CD4-positive, alpha-beta T cell treated with Interleukin-17A for 4 hours (primary cell): ENCODE data around the gene IP6K2.

Source experiments
- DNase-seq: peaks from one replicate; pipeline ENCODE4 v3.0.0-alpha.2; 2020; ENCODE audit warnings: mixed read lengths

Gene IP6K2

DNA sequence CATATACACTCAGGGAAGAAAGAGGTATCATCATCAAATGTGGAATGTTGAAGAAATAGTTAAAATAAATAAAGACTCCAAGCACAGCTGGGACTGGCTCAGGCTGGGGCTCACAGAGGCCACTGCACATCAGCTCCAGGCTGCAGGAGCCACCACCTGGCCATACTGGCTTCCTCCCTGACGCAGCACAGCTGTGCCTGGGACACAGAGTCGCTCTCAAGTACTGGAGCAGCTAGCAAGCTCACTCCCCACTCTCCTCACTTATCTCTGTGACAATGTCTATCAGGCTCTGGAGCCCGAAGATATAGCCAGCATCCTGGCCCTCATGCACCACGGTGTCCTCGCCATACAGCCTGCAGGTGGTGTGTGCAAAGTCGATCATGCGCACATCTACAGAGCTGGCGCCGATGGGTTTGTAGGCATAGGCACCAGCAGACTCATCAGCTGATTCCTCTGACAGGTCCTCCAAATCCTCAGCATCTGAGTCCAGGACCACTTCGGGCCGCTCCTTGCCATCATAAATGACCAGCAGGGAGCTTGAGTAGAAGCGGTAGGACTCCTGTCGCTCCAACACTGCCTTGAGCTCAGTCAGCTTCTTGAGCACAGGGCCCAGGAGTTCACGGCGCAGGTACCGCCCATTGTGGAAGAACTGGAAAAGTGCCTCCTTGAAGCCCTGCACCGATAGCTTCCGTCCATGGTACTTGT, 28.8 kb downstream of the IP6K2 start:
- DNase-seq = no peak

DNA sequence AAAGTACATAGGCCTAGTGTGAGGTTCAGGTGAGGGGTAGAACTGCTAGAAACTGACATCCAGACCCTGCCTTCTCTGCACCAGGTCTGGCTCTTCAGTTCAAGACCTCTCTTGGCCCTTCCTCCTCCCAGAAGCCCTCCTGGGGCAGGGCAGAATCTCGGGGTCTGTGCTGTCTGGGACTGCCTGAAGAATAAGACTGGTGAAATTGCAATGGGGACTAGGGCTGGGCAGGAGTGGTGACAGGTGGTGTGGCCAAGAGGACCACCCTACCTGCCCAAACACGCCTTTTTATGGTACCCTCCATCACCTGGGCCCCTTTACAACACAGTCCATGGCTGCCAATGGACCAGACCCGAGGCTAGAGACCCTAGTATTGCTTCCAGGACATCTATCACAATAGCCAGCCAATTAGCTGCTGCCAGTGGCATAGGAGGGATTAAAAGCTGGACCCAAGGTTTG, 29.8 kb downstream of the IP6K2 start:
- DNase-seq = no peak

DNA sequence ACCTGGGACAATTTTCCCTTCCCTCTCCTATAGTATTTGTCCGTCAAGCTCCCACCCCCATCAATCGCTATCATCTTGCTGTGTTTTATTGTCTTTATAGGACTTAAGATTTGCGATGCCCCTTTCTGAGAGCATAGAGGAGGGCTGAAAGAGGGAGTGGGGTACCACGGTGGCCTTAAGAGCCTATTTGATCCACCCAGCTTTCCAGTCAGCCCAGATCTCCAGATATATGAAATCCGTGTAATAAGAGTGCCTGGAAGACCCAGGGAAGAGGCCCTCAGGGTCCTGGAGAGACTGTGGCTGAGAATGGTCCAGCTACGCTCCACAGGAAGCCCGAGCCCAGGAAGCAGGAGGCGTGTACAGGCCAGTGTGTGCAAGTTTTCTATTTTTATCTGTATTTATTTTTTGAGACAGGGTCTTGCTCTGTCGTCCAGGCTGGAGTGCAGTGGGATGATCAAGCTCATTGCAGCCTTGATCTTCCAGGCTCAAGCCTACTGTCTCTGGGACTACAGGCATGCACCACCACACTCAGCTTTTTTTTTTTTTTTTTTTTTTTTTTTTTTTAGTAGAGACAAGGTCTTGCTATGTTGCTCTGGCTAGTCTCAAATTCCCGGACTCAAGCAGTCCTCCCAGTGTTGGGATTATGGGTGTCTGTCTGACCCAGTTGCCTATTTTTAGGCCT, 30.3 kb downstream of the IP6K2 start:
- DNase-seq = no peak

DNA sequence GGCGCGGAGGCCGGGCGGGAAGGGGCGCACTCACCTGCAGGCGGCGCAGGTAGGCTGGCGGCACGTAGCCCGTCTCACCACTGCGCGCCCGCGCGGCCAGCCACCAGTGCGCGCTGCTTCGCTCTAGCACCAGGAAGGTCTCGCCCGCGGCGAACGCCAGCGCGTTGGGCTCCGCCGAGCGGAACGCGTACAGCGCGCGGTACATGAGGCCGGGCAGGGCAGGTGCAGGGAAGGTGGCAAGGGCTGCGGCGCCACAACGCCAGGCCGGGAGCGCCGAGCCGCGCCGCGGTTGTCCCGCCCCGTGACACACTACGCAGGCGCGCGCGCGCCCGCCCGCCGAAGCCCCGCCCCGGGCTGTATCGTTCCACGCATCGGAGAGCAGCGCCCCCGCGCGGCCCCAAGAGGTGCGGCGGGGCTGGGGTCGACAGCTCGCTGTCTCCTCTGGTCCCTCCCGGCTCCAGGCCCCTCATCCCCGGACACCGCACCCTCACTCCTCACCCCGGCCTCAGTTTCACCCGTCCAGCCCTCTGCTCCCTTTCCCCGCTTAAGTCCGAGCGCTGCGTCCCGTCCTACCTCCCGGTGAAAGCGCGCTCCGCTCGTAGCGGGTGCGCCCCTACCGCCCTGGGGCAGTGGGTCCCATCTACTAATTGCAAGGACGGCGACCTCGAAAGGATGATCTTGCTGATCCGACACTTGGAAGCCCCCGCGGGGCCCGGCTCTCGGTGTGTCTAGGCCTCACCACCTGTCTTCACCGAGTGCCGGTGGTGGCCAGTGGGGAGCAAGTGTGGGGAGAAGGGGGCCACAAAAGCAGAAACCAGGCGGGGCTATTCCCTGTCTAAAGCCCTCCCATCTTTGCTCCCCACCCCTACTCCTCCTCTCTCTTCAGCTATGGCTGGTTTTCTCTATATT, 31.2 kb downstream of the IP6K2 start, which contains the start of gene NCKIPSD:
Gene NCKIPSD, minus strand, starts transcription at position 313 of the 909 bp plus-strand sequence. Its CDS starts 108 bp downstream, at position 205.
- peak; percentile 96 for DNase-seq

DNA sequence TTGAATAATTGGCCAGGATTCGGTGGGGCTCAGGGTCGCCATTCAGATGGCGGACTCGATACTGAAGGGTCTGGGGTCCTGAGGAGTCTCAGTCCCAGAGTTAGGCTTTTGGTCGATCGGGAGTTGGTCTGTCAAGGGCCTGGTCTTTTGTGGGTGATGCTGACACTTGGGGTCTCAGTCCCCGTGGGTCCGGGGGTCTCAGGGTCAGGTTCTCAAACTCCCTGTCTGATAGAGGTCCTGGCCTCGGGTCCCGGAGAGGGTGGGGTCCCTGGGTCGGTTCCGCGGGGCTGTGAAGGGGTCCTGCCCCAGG, 31.8 kb downstream of the IP6K2 start:
- DNase-seq = no peak

DNA sequence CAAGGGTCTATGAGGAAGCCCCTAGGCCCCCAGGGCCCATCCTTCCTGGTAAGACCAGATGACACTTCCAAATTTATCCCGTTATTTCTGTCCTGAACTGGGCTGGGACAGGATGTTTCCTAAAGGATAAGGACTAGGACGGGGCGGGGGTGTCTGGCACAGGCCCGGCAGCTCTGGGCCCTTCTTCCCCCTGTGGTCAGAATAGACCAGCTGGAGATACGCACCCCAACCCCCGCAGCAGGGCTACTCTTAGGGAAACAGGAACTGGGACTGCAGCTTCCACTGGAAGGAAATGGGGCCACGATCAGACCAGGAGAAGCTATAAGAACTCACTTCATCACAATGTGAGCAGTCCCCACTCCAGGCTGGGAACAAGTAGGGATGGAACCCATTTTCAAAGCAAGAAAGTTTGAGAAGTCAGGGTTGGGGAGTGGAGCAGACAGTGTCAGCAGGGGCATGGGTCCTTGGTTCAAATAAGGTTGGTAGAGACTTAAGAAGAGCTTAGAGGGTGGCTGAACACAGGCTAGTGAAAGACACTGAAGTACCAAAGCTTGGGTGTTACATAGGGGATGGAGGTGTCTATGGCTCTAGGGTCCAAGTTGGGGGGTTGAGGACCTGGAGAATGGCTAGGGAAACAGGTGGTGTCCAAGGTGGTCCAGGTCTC, 32.4 kb downstream of the IP6K2 start:
- DNase-seq = no peak

DNA sequence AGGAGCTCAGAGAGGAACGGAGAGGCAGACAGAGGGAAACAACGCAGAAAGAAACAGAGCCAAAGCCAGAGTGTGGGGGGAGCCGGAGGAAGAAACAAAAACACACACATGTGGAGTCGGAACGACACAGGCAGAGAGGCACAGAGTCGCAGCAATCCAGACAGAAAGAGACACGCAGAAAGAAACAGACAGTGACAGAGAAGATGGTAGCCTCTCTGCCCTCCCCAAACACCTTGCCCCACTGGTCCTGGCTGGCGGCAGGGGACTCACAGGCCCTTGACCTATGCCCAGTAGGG, 33.0 kb downstream of the IP6K2 start:
- DNase-seq = no peak

DNA sequence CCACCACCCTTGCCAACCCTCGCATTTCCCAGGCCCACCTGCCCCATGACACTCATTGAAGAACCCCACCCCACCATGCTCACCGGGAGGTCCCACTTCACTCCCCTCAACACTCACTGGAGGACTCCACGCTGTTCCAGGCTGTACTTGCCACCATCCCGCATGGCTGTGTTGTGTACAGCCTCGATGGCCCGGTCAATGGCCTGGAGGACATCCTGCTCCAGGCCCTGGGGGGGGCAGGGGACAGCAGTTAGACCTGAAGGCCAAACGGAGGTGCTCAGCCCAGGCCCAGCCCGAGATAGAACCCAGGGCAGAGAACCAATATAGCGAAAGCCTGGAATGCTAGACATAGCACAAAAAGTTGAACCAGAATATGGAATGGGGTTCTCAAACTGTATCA, 34.2 kb downstream of the IP6K2 start:
- no peak for DNase-seq

DNA sequence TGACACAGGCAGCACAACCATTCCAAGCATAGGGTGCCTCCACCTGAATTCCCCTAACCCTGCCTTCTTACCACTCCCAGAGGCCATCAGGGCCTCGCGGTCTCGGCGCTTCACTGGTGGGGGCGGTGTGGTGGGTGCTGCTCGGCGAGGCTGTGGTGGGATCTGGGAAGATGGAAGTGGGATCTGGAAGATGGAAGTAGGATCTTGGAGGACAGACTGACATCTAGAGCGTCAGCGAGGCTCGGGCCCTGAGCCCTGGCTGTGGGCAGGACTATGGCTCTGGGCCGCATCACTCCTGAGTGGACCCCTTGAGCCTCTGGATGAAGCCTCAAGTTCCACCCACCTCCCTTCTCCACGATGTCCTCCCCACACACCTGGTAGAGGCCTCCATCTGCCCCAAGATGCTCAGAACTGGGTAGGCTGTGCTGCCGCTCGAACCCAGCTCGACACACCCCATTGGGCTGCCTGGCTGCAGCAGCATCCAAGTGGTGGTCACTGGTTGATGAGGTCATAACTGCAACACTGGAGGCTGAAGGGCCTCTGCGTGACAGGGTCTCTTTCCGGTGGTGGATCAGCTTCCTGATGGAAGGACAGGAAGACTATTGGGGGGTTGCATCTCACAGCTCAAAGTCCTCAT, 34.9 kb downstream of the IP6K2 start:
- DNase-seq = no peak

DNA sequence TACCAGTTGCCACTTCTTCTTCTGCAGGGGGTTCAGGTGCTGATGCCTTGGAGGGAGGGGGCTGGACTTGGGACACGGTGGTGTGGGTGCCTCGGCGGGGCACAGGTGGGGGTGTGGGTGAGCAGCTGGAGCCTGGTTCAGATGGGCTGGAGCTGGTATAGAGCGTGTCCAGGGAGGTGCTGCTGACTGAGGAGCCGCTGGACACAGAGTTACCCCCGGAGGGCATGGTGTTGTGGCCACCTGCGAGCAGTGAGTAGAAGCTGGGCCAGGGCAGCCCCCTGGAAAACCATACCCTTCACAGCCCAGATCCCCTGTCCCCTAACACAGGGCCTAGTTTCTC, 35.5 kb downstream of the IP6K2 start:
- DNase-seq = no peak

DNA sequence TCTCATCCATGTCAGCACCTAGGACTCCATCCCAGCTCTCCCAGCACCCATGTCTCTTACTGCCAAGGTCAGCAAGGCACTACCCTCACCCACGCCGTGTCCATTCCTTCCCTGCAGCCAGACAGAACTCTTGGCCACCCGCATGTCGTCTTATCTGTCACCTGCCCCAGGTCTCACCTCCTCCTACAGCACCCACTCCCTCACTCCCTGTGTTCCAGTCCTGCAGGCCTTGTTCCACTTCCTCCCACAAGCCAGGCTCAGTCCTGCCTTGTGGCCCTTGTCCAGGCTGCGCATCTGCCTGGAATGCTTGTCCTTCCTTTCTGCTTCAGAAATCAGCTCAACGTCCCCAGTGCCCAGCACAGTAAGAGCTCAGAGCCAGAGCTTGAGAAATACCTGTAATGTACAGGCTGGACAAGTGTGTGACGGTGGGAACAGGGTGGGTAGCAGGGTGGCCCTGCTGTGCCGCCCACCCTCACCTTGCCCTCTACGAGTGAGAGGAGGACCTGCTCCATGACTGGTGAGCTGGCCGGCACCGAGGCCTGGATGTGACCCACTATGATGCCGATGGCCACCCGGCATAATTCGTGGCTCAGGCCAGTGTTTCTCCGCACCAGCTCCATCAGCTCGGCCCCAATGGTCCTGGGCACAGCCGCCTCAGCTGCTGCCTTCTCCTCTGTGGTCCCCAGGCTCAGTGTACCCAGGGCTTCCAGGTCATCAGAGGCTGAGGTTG, 36.0 kb downstream of the IP6K2 start:
- no peak for DNase-seq

DNA sequence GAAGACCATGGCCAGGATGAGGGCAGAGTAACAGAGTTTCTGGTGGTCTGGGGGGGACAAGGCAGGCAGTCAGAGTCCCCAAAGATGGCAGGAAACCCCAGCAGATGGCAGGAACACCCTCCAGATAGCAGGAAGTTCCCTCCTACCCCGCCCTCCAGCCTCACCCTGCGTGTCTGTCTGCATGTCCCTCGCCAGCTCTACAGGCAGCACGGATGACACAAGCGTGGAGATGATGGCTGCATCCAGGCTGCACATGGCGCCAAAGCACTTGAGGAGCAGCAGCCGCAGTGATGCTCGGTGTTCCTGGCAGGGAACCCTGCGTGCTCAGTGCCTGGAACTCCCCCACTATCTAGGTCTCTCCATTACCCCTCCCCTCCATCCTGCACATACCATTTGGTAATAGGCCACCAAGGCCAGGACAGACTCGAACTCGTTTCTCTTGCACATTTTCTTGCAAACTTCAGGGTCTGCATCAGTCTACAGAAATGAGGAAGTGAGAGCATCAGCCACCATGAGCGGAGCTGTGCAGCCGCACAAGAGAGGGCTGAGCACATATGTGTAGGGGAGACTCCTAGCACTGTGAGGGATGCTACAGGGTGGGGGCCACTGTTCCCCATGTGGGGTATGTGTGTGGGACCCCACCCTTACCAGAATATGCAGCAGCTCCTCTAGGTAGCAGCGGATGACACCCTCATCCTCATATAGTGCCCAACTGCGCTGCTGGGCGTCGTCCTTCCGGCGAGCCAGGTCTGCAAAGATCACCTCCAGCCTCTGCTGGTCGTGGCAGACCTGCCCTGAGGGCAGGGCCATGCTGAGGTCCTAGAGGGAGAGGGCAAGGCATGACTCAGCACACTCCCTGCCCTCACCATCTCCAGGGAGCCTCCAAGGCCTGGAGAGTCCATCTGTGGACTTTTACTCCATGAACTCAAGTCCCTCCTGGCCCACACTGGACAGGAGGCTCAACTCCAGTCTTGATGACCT, 37.3 kb downstream of the IP6K2 start:
- no peak for DNase-seq

DNA sequence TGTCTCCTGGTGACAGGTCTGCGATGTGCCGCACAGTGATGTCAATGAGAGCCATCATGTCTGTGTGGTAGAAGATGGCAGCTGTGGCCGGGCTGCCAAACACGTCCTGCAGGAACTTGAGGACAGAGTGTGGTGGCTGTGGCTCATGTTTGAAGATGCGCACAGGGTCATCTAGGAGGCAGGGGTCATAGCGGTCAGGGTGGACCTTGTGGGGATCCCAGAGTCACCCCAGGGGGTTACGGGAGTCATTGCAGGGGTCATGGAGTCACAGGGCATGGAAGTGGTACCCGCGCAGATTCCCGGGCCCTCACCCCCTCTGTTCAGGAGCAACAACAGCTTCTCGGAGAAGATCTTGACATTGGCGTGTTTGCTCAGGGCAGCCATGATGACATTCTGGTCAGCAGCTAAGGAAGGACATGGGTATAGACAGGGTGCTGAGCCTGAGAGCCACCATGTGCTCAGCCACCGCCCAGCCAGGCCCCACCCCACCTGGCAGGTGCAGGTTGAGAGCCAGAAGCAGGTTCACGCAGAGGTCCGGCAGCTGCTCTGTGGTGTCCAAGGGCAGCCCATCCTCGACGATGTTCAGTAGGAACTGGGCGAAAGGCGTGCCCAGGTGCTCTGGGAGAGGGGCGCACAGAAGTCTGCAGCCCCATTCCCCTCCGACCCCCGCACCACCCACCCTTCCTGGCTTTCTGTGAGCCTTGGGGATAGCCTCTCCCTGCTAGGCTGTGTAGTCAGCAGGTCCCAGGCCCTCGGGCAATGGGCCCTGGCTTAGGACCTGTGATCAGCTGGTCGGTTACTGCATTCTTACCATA, 38.2 kb downstream of the IP6K2 start:
- DNase-seq = no peak

DNA sequence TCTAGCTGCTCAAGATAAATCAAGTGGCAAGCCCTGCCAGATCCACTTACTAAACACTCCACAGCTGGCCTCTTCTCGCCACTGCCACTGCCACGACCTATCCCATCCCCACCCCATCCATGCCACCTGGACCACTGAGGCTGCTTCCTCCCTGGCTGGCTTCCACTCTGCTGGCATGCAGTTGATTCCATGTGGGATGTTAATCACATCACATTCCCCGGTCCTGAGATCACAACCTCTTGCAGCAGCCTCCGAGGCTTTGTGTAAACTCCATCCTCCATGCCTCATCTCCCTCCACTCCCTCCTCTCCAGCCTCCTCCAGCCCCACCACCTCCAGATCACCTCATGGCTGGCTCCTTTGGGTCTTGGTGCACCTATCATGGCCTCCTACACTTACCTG, 39.0 kb downstream of the IP6K2 start:
- no peak for DNase-seq

DNA sequence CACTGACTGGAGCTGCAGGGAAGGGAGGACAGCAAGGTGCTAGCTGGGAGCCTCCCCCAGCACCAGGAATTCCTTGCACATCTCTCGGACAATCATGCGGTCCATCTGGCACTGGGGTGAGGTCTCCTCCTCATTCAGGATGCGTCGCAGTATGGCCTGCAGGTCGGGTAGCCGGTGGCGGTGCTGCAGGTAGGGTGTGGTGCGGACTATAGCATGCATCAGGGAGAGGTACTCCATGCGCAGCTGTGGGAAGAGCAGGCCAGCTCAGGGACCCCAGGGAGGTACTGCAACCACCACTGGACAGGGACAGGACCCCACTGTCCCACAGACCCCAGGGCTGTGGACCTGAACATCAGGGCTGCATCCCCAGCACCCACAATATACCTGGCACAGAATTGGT, 42.5 kb downstream of the IP6K2 start:
- no peak for DNase-seq

DNA sequence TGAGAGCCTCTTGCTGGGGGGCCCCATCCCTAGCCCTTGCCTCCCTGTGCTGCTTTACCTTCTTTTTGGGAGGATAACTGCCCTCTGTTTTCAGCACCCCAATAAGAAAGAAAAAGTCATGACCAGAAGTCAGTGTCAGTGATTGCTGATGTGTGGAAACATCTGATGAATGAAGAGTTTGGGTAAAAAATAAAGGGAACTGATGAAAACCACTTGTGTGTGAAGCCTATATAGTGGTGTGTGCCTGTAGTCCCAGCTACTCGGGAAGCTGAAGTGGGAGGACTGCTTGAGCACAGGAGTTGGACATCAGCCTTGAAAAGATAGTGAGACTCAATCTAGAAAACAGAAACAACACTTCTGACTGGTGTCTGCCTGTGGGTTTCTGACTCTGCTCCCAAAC, 44.5 kb downstream of the IP6K2 start:
- DNase-seq = no peak

DNA sequence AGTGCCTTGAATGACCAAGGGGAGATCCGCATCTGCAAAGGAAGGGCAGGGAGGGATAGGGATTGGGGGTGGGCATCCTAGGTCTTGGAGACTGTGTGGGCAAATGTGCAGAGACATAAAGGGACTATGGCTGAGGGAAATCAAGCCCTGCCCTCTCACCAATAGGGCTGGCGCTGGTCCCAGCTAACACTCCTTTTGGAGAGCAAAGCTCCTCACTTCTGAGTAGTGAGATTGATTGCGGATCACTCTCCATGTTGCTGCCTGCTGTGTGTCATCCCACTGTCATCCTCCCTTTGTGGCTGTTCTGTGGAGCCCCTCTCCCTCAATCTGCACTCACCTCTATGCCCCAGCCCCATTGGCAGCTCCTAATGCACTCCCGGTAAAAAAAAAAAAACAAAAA, 52.1 kb downstream of the IP6K2 start:
- DNase-seq = no peak

DNA sequence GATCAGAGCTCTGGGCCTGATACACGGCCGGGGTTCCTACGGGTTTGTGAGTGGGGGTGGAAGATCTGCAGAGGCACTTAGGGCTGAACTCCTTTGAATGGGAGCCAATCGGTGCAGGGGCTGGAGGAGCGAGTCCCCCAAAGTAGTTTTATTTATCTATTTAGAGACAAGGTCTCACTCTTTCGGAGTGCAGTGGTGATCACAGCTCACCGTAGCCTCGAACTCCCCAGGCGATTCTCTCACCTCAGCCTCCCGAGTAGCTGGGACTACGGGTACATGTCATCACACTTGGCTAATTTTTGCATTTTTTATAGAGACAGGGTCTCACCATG, 52.7 kb downstream of the IP6K2 start:
- DNase-seq = no peak

DNA sequence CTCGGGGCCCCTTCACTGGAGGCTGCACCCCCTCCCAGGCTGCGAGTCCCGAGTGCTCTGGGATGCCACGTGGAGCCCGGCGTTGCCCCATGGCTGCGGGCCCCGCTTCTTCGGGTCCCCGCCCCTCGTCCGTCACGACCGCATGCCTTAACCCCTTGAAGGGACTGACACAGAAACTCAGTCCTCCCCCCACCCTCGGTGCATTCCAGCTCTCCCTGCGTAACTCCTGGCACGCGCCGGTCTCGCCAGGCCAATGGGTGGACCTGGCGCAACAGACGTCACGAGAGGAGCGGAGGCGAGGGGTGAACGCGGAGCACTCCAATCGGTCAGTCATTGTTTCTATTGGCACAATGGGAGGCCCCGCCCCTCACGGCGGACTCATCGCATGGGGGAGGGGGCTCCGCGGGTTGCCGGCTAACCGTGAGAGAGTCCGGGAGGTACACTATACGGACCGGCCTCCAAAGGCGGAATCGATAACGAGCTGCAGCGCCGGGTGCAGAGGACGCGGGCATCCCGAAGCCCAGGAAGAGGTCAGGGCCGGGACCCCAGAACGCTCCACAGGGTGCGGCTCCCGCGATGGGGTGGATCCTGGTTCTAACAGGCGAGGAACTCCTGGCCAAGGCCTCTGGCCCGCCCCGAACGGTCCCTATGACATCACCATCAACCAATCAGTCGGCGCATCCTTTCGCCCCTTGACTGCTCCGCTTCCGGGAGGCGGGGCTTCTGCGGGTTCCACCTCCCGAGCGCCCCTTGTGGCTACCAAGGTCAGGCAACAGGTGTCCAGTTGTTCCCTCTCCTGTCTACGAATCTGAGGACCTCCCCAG, 53.3 kb downstream of the IP6K2 start:
- peak; percentile 85 for DNase-seq
